ENCODE data around the gene NACC2.

Gene NACC2

GRCh38 chr9:136019041-136019680 is 75.9 kb downstream of the NACC2 start:
- H3K4me3 Mint-ChIP-seq: no peak overlapping the region
- no peaks in the 10 kb centered on the region for H3K27me3 Mint-ChIP-seq
- H3K36me3 Mint-ChIP-seq (ENCODE audit: low read depth): no peaks in the 10 kb centered on the region
- no peaks in the 10 kb centered on the region for H3K9me3 Mint-ChIP-seq
- no peak overlapping the region for H3K27ac Mint-ChIP-seq
- H3K4me1 Mint-ChIP-seq (ENCODE audit: low read depth): no peaks in the 10 kb centered on the region

- Mint-ChIP-seq H3K9me3 (no peaks in the 10 kb centered on the region), H3K27me3 (no peaks in the 10 kb centered on the region), H3K27ac (no peak overlapping the region), H3K4me1 (ENCODE audit: low read depth) (no peaks in the 10 kb centered on the region), H3K36me3 (ENCODE audit: low read depth) (no peaks in the 10 kb centered on the region), H3K4me3 (no peak overlapping the region)
Observed at GRCh38 chr9:136018257-136019031, 76.6 kb downstream of the NACC2 start.

- H3K9me3 Mint-ChIP-seq: no peaks in the 10 kb centered on the region
- H3K4me3 Mint-ChIP-seq: no peak overlapping the region
- H3K4me1 Mint-ChIP-seq (ENCODE audit: low read depth): no peaks in the 10 kb centered on the region
- no peaks in the 10 kb centered on the region for H3K36me3 Mint-ChIP-seq (ENCODE audit: low read depth)
- H3K27ac Mint-ChIP-seq: no peak overlapping the region
- H3K27me3 Mint-ChIP-seq: no peaks in the 10 kb centered on the region
Observed at GRCh38 chr9:136017289-136018190, 77.5 kb downstream of the NACC2 start.

- Mint-ChIP-seq H3K9me3 (no peaks in the 10 kb centered on the region), H3K27ac (no peak overlapping the region), H3K36me3 (ENCODE audit: low read depth) (no peaks in the 10 kb centered on the region), H3K27me3 (no peaks in the 10 kb centered on the region), H3K4me3 (no peak overlapping the region), H3K4me1 (ENCODE audit: low read depth) (no peaks in the 10 kb centered on the region)
Observed at GRCh38 chr9:136016572-136017288, 78.4 kb downstream of the NACC2 start.

GRCh38 chr9:136015656-136016571 is 79.2 kb downstream of the NACC2 start:
- Mint-ChIP-seq H3K4me1 (ENCODE audit: low read depth) (no peaks in the 10 kb centered on the region), H3K36me3 (ENCODE audit: low read depth) (no peaks in the 10 kb centered on the region), H3K4me3 (no peak overlapping the region), H3K27ac (no peak overlapping the region), H3K27me3 (no peaks in the 10 kb centered on the region), H3K9me3 (no peaks in the 10 kb centered on the region)

- H3K27ac Mint-ChIP-seq: no peak overlapping the region
- H3K9me3 Mint-ChIP-seq: no peaks in the 10 kb centered on the region
- H3K27me3 Mint-ChIP-seq: no peaks in the 10 kb centered on the region
- H3K4me3 Mint-ChIP-seq: no peak overlapping the region
- H3K4me1 Mint-ChIP-seq (ENCODE audit: low read depth): no peaks in the 10 kb centered on the region
- no peaks in the 10 kb centered on the region for H3K36me3 Mint-ChIP-seq (ENCODE audit: low read depth)
Observed at GRCh38 chr9:136014924-136015633, 80.0 kb downstream of the NACC2 start.

GRCh38 chr9:136014147-136014923 is 80.8 kb downstream of the NACC2 start:
- Mint-ChIP-seq H3K4me3 (no peak overlapping the region), H3K4me1 (ENCODE audit: low read depth) (no peaks in the 10 kb centered on the region), H3K9me3 (no peaks in the 10 kb centered on the region), H3K27me3 (no peaks in the 10 kb centered on the region), H3K36me3 (ENCODE audit: low read depth) (no peaks in the 10 kb centered on the region), H3K27ac (no peak overlapping the region)

- H3K4me3 Mint-ChIP-seq: no peak overlapping the region
- no peaks in the 10 kb centered on the region for H3K9me3 Mint-ChIP-seq
- H3K4me1 Mint-ChIP-seq (ENCODE audit: low read depth): no peaks in the 10 kb centered on the region
- no peaks in the 10 kb centered on the region for H3K36me3 Mint-ChIP-seq (ENCODE audit: low read depth)
- no peaks in the 10 kb centered on the region for H3K27me3 Mint-ChIP-seq
- no peak overlapping the region for H3K27ac Mint-ChIP-seq
Observed at GRCh38 chr9:136013524-136014034, 81.5 kb downstream of the NACC2 start.

GRCh38 chr9:136013116-136013515 is 82.0 kb downstream of the NACC2 start:
- H3K4me3 Mint-ChIP-seq: no peak overlapping the region
- H3K27me3 Mint-ChIP-seq: no peaks in the 10 kb centered on the region
- H3K9me3 Mint-ChIP-seq: no peaks in the 10 kb centered on the region
- H3K4me1 Mint-ChIP-seq (ENCODE audit: low read depth): no peaks in the 10 kb centered on the region
- H3K27ac Mint-ChIP-seq: no peak overlapping the region
- H3K36me3 Mint-ChIP-seq (ENCODE audit: low read depth): no peaks in the 10 kb centered on the region

- no peaks in the 10 kb centered on the region for H3K36me3 Mint-ChIP-seq (ENCODE audit: low read depth)
- no peak overlapping the region for H3K27ac Mint-ChIP-seq
- H3K9me3 Mint-ChIP-seq: no peaks in the 10 kb centered on the region
- H3K4me3 Mint-ChIP-seq: no peak overlapping the region
- H3K4me1 Mint-ChIP-seq (ENCODE audit: low read depth): no peaks in the 10 kb centered on the region
- H3K27me3 Mint-ChIP-seq: no peaks in the 10 kb centered on the region
Observed at GRCh38 chr9:136012651-136013050, 82.4 kb downstream of the NACC2 start.

- Mint-ChIP-seq H3K4me1 (ENCODE audit: low read depth) (no peaks in the 10 kb centered on the region), H3K4me3 (no peak overlapping the region), H3K27me3 (no peaks in the 10 kb centered on the region), H3K27ac (no peak overlapping the region), H3K9me3 (no peaks in the 10 kb centered on the region), H3K36me3 (ENCODE audit: low read depth) (no peaks in the 10 kb centered on the region)
Observed at GRCh38 chr9:136011703-136012496, 83.2 kb downstream of the NACC2 start.

- Mint-ChIP-seq H3K27ac (no peak overlapping the region), H3K36me3 (ENCODE audit: low read depth) (no peaks in the 10 kb centered on the region), H3K4me3 (no peak overlapping the region), H3K9me3 (no peaks in the 10 kb centered on the region), H3K4me1 (ENCODE audit: low read depth) (no peaks in the 10 kb centered on the region), H3K27me3 (no peaks in the 10 kb centered on the region)
Observed at GRCh38 chr9:136011376-136011702, 83.8 kb downstream of the NACC2 start.

Measured in stimulated activated naive CD8-positive, alpha-beta T cell treated with anti-CD3 and anti-CD28 coated beads, Interleukin-15, Interleukin-2, amounts not matched to agents 100 ng/mL and 50 ng/mL, for 24 hours (primary cell).